Measurements from ENCODE around the gene PKNOX2.
"Not testable (repeated sequence)": the region's sequence is repeated elsewhere in the genome, so short reads cannot be mapped to it uniquely, and the experiment has no call there.

The PKNOX2 gene

DNA sequence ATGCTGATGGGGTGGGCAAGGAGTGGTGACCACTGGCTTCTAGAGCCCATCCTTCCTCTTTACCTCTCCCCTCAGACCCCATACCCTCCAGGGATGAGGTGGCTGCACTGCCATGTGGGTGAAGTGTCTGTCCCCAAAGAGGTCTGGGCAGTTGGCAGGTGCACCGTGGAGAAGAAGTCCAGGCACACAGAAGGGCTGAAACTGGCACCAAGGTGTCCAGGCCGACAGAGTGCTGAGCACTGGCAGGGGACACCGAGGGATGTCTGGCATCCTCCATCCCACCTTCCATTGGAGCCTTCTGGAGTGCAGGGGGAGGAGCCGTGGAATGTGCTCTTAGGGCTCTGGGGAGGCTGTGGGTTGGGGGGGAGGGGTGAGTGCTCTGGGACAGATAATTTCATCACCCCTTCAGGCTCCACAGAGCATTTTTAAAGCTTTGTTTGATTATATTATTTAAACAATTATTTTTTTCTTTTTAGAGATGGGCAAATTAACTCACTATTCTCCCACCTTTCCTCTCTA, 37.9 kb downstream of the PKNOX2 start:
- no peak for DNase-seq (ENCODE audit: low spot score)

DNA sequence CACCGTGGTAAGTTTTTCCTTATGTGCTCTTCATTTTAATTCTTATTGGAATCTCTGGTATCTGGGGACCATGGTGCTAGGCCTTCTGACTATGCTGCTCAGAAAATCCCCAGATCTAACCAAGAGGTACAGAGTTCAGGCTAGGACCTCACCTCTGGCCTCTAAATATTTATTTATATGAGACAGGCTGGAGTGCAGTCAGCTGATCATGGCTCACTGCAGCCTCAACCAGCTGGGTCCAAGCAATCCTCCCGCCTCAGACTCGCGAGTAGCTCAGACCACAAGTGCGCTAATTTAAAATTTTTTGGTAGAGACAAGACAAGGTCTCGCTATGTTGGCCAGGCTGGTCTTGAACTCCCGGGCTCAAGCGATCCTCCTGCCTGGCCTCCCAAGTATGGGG, 38.4 kb downstream of the PKNOX2 start:
- DNase-seq (ENCODE audit: low spot score) = no peak

DNA sequence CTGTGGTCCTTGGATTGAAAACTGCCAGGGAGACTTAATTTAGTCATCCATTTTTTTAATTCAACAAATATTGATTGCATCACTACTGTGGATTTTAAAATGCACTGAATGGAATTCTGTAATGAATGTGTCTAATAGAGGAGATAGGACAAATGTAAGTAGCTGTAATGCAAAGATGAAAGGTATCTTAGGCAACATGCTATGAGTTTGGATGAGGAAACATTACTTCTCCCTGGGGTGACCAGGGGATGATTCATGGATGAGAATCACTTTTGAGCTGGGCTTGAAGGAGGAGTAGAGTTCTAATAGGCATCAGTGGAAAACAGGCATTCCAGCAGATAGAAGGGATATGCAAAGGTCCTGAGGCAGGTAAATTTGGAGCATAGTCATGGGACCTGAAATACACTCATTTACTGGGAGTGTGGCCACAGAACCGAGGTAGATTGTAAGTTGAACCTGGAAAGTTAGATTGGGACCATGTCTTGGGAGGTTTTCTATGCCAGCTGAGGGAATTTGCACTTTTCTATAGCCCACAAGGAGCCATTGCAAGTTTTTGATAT, 43.4 kb downstream of the PKNOX2 start:
- no peak for DNase-seq (ENCODE audit: low spot score)

DNA sequence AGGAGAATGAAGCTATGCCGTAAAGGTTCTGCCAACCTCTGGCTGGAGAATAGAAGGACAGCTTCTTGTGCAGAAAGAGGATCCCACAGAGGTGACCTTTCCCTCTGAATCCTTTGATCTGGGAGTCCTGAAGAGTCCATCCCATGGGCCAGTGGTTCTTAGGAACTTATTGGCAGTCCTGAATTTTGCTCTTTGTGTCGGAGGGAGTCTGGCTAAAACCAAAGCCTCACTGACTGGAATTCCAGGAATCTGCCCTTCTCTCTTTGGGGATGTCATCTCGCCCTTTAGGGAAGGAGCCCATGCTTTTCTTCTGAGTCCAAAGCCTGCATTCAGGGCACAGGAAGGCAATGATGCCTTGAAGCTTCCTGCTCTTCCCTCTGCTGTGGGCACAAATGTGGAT, 45.5 kb downstream of the PKNOX2 start:
- peak; percentile 7 for DNase-seq (ENCODE audit: low spot score)

DNA sequence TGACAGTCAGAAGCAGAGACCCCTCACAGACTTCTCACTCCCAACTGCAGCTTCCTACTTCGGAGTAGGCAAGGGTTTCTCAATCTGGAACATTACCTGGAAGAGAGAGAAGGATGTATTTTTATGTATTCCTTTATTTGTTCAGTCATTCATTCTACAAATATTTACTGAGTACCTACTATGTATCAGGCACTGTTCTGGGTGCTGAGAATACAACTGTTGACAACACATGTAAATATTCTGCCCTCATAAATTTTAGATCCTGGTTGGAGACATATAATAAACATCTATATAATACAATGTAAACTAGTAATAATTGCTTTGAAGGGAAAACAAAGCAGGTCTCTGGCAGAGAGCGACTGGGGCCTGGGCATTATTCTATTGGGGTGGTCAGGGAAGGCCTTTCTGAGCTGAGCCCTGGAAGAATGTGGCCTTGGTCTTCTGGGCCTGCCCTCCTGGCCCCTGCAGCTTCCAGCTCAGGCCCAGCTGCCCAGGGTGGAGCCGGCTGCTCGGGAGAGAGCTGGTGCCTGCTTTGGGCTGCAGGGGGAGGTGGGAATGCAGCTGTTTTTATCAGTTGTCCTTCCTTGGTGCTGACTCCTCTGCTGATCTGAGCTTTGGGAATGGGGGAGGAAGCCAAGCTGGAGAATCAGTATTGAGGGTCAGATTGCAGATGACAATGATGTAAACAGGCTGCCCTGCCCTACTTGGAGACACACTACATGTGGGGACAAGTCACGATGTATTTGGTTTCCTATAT, 46.8 kb downstream of the PKNOX2 start:
- no peak for DNase-seq (ENCODE audit: low spot score)

DNA sequence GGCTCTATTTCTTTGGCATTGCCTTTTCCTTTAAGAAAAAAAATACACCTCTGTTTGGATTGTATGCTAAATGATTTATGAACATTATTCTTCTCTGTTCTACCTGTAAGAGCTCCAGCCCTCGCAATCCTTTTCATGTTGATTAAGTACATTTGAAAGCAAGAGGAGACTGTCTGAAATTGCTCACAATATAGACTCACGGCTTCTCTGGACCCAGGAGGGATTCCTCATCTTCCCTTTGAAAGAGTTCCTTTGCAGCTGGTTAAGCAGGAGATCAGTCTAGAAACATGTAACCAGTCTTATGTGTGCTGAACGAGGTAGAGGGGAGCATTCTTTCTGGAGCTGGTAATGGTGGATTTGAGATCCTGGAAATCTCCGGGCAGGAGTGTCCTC, 47.4 kb downstream of the PKNOX2 start:
- no peak for DNase-seq (ENCODE audit: low spot score)

DNA sequence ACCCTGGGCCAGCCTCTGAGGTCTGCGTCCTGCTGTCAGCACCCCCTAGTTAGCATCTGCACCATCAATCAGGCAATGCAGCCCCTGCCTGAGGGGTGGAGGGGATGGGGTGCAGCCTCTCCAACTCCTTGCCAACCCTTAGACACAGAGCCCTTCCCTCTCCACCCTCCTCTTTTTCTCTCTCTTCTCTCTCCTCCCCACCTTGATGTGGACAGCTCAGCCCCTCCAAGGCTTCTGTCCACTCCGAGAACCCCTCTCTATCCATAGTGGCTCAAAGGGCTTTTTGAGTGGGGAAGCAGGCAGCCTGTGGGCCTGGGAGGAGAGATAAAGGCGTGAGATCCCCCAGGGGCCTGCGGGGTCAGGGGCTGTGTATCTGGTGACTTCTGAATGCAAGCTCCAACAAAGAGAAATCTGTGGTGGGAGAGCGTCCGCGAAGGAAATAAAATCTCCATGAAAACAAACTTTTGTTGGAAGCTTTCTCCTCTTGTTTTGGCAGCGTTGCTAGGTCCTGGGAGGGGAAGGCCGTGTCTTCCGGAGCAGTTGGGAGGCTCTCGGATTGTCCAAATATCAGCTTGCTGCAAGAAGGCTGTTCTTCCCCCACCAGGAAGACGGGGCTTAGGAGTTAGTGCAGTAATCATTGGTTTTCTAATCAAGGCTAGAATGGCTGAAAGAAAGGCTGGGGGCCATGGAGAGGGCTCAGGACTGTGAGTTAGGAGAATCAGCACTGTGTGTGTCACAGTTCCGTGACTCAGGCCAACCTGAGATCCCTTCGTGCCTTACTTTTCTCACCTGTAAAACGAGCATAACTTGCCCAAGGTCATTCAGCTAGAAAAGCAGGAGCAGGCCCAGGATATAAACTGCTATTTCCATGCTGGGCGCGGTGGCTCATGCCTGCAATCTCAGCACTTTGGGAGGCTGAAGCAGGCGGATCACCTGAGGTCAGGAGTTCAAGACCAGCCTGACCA, 50.3 kb downstream of the PKNOX2 start:
- DNase-seq (ENCODE audit: low spot score) = no peak

DNA sequence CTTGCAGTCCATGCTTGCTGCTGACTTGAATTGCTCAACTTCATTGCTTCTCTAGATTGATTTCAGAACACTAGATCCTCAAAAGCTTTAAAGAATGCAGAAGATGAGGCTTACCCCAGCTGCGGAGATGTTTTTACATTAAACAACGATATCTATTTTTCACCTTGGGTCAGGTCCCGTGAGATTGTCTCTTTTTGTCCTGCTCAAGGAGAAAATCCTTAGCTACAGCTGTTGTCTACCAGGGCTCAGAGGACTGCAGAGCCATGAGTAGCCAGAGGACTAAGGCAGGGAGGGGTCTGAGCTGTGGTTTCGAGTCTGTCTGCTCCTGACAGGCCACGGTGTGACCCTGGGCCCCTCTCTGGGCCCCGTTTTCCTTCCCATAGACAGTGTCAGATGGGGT, 51.4 kb downstream of the PKNOX2 start:
- DNase-seq (ENCODE audit: low spot score) = no peak

DNA sequence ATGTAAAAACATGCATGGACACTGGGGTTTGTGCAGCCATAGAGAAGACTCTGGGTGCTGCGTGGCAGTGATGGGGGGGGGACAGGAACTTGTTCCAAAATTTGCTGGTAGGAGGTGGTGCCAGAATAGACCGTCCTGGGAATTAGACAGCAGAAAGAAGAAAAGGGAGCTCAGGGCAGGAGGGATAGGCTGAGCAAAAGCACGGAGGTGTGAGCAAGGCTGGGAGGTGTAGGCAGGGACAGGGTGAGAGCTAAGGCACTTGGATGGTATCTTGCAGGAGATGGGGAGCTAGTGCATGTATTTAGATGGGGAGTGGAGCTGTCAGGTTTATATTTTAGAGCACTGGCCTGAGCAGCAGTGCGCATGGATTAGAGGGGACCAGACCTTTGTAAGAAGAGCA, 53.8 kb downstream of the PKNOX2 start:
- no peak for DNase-seq (ENCODE audit: low spot score)

DNA sequence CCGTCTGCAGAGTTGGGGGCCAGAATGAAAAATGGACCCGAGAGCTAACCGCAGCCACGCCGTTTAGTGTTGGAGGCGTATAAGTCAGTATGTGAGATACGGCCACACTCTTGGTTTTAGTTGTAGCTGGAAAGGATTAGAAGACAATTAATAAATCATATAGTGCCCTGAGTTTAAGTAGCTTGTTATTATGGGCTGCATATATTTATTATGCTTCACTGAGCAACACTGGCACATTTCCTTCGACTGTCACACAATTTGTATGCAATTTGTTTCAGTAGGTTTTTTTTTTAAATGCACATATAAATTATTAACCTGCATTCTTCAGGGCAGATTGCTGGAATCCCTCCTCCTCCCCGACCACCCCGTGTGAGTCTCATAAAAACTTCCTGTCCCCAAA, 56.9 kb downstream of the PKNOX2 start:
- no peak for DNase-seq (ENCODE audit: low spot score)

DNA sequence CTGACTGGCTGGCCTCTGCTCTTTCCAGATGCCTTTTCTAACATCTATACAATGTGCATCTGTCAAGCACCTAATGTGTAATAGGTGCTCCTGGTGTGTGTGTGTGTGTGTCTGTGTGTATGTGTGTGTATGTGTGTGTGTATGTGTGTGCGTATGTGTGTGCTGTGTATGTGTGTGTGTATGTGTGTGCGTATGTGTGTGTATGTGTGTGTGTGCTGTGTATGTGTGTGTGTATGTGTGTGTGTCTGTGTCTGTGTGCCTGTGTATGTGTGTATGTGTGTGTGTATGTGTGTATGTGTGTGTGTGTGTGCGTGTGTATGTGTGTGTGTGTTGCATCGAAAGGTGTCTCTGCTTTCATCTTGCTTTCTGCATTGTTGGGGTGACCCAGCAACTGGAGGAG, 57.9 kb downstream of the PKNOX2 start:
- DNase-seq (ENCODE audit: low spot score) = no peak

DNA sequence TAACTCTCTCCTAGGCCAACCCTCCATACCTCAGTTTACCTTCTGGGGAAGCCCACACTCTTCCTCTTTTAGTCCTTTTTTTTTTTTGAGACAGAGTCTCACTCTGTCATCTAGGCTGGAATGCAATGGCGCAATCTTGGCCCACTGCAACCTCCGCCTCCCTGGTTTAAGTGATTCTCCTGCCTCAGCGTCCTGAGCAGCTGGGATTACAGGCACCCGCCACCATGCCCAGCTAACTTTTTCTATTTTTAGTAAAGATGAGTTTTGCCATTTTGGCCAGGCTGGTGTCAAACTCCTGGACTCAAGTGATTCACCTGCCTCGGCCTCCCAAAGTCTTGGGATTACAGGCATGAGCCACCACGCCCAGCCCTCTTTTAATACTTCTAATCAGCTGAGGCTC, 58.6 kb downstream of the PKNOX2 start:
- DNase-seq (ENCODE audit: low spot score) = not testable (repeated sequence)

DNA sequence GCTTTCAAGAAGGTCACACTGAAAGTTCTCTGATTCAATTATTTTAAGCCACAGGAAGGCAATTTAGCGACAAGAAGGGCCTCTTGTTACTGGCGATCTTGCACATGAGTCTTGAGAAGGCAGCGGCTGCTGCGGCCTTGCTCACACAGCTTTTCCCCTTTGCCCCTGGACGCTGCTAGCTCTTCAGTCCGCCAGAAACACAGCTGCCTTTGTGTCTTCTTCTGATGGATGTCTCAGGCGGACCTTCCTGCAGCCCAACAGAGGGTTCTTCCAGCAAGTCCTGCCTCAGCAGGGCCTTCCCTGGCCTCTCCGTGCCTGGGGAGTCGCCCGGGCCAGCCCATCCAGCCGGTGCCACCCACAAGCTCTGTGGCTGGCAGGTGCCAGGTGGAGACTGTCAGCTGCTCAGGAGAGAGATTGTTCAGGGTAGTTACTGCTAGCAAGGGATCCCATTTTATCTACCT, 59.4 kb downstream of the PKNOX2 start:
- DNase-seq (ENCODE audit: low spot score) = no peak

DNA sequence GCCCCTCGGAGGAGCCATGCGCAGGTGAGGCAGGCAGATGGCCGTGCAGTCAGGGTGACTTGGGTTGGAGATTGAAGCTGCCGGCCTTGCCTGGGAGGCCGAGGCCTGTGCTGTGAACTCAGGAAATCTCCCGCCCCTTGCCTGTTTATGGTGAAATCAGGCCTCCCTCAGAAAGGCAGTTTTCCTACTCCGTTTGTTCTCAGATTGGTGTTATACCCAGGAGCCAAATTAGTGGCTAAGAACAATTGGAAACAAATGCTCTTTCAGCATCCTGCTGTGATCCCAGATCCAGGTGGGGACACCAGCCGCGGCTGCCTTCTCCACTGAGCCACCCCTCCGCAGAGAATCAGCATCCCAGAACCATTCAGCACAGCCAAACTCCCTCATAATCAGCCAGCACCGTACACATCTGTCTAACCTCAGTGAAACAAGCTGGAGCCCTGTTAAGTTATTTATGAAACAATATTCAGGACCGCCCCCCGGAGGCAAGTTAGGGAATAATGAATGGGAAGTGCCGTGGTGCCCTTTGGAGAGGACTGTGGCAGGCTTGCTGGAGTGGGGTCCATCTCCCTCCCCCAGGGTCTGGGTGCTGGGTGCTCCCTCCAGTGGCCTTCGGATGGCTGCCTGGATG, 60.0 kb downstream of the PKNOX2 start:
- peak; percentile 17 for DNase-seq (ENCODE audit: low spot score)

DNA sequence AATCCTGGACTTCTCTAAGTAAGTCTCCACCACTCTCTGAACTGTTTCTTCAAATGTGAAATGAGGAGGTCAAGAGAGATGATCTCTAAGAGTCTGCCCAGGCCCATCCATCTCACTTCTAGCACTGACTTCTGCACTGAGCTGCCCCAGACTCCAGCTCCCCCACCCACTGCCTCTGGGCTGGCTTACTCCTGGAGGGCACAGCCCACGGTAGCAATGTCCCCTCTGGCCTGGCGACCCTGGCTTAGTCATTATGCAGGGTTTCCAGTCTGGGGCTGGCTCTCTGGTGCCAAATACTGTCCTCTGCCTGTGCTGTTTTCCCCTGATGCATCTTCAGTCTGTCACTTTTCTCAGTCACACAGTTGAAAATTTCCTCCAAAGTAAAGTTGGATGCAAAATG, 60.9 kb downstream of the PKNOX2 start:
- DNase-seq (ENCODE audit: low spot score) = no peak

DNA sequence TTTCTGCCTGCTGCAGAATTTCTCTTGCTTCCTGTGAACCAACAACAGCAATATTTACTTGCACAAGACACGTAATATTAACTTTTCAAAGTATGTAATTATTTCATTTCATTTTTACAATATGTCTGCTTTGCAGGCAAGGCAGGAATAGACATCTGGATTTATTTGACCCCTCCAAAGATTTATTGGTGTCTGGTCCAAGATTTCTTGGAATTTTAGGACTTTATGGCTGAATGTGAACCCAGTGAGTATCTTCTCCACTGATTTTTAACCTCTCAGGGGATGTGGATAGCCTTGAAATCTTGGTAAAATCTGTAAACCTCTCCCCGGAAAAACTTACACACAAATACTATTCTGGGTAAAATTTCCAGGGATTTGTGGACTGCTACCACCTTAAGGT, 61.5 kb downstream of the PKNOX2 start:
- DNase-seq (ENCODE audit: low spot score) = no peak

DNA sequence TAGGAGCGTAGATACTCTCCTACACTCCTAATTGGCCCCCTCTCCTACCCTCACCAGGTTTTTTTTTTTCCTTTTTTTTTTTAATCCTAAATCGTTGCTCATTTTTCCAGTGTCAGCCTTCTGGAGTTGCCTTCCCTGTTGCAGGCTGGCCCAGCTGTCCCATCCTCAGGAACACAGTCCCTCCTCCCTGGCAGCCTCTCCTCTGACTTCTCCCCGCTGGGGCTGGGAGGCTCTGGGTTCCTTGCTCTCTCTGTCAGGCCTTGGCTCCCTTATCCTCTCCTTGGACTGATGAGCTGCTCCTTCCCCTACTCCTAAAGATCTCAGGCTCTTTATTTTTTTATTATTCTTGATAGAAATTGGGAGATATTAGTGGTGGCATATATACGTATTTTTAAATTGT, 62.2 kb downstream of the PKNOX2 start:
- no peak for DNase-seq (ENCODE audit: low spot score)

DNA sequence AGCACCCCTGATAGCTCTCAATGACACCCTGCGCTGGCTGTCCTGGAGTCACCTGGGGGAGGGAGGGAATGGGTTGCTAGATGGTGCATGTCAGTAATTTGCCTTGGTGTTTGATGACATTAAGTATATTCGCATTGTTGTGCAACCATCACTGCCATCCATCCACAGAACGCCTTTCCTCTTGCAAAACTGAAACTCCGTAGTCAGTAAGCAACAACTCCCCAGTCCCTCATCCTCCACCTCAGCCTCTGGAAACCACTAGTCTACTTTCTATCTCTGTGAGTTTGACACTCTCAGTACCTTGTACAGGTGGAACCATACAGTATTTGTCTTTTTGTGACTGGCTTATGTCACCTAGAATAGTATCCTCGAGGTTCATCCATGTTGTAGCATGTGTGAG, 62.6 kb downstream of the PKNOX2 start:
- DNase-seq (ENCODE audit: low spot score) = no peak

DNA sequence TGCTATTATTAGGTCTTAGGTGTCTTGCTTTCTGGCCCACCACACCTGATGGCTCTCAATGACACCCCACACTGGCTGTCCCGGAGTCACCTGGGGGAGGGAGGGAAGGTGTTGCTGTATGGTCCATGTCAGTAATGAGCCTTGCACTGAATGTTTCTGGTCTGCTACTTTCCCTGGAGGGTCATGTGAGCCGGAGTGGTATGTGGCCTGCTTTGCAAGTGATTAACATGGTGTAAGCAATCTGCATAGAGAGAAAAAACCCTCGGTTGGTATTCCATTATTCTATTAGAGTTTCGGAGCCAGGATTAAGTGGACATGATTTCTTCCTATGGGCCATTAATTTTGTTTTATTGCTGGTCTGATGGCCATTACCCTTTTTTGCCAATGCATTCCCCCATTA, 63.9 kb downstream of the PKNOX2 start:
- no peak for DNase-seq (ENCODE audit: low spot score)

DNA sequence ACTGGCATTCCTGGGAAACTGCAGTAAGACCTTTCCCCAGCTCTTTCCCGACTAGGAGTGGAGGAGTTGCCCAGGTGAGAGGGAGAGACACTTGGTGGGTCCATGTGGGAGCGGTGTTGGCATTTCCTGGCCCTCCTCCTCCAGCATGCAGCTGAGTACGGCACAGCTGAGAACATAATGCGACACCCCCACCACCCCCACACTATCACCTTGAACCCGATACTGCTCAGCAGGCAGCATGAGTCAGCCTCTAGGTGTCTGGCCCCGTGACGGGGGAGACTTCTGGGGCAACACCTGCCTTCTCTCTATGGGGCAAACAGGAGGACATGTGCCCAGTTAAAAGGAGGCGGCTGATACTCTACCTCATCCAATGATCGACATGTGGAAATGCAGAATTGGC, 64.4 kb downstream of the PKNOX2 start:
- no peak for DNase-seq (ENCODE audit: low spot score)

DNA sequence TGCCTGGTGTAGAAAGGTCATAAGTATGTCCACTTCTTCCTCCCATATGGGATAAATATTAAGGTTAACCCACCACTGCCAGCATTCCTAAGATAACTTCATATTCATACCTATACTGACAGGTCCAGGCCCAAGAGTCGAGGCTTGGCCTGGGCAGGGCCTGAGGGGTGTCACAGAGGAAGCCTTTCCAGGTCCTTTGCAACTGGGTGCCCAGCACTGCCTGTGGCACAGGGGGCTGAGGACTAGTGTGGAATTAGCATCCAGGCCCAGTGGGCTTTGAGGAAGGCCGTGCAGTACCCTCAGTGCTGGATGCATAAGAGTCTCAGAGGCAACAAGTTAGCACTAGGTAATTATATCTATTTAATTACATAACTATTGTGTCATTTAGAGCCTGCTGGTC, 65.4 kb downstream of the PKNOX2 start:
- DNase-seq (ENCODE audit: low spot score) = no peak

DNA sequence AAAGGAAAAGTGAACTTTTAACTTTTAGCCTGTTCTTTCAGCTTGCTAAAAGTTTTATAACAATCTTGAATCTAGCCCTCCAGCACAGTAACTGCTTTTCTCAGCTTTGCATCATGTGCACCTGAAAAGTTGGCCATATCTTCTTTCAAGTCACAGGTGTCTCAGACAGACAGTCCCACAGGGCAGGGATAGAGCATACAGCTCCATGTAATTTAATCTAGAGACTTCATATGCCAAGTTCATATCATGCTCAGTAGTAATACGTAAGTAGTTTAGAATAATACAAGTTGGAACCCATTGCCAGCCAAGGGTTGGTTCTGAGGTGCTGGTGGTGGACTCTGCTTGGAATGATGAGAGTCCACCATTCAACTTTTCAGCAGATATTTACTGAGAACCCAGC, 68.6 kb downstream of the PKNOX2 start:
- no peak for DNase-seq (ENCODE audit: low spot score)
